ENCODE results near the gene FBXO5. TPM values are rescaled to one million over a fixed set of nuclear protein-coding genes. Genes with fewer than 3 reads are reported as not detected.

The FBXO5 gene
- total and polyA plus RNA-seq, 4 donors, result 1.5 to 32.1 (median 1.8) TPM

DNA sequence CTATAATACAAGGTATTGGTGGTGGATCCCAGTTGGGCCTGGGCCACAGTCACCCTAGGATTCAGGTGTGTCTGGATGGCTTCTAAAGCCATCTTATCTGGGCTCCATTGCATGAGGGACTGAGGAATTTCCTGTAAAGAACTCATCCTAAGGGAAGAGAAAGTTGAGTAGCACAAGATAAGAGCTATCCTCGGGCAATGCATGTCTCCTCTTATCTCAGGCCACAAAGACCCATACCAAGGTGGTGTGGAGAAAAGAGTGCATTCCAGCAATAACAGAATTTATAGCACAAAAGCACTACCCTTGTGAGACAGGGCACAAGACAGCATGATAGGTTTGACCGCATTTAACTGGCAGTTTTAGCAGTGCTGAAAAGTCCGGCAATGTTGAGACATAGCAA lies 34.0 kb upstream of the FBXO5 start:
- Histone ChIP-seq H3K4me3 (ENCODE audit: low read depth in 1 of 3, low read length in 3 of 3) (no peak overlapping the region), H3K27me3 (ENCODE audit: control insufficient read depth in 4 of 4, insufficient read depth in 4 of 4, low read length in 3 of 4) (peaks cover 0 to 3% (median 0%) of the 10 kb centered on the region in 4 donors), H3K9ac (ENCODE audit: low read depth in 1 of 2, low read length in 2 of 2) (no peak overlapping the region), H3K36me3 (ENCODE audit: control insufficient read depth in 4 of 4, insufficient read depth in 3 of 4, low read depth in 1 of 4, low read length in 3 of 4) (no peaks in the 10 kb centered on the region), H3K4me1 (ENCODE audit: control insufficient read depth in 4 of 4, insufficient read depth in 4 of 4, low read length in 3 of 4) (no peaks in the 10 kb centered on the region), H3K27ac (ENCODE audit: low read depth in 1 of 2, low read length in 2 of 2) (no peak overlapping the region), H3K9me3 (ENCODE audit: control insufficient read depth in 4 of 4, low read length in 3 of 4) (no peaks in the 10 kb centered on the region)
- no peak for DNase-seq (ENCODE audit: low spot score)
- no peak for TF ChIP-seq RXRA (IDR thresholded peaks at IDR 0.05)
- TF ChIP-seq TAF1 (conservative IDR thresholded peaks at IDR 0.05), result no peak
- TF ChIP-seq, protein P1, sequence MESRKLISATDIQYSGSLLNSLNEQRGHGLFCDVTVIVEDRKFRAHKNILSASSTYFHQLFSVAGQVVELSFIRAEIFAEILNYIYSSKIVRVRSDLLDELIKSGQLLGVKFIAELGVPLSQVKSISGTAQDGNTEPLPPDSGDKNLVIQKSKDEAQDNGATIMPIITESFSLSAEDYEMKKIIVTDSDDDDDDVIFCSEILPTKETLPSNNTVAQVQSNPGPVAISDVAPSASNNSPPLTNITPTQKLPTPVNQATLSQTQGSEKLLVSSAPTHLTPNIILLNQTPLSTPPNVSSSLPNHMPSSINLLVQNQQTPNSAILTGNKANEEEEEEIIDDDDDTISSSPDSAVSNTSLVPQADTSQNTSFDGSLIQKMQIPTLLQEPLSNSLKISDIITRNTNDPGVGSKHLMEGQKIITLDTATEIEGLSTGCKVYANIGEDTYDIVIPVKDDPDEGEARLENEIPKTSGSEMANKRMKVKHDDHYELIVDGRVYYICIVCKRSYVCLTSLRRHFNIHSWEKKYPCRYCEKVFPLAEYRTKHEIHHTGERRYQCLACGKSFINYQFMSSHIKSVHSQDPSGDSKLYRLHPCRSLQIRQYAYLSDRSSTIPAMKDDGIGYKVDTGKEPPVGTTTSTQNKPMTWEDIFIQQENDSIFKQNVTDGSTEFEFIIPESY (IDR thresholded peaks at IDR 0.05), result no peak
- TF ChIP-seq, protein P2, sequence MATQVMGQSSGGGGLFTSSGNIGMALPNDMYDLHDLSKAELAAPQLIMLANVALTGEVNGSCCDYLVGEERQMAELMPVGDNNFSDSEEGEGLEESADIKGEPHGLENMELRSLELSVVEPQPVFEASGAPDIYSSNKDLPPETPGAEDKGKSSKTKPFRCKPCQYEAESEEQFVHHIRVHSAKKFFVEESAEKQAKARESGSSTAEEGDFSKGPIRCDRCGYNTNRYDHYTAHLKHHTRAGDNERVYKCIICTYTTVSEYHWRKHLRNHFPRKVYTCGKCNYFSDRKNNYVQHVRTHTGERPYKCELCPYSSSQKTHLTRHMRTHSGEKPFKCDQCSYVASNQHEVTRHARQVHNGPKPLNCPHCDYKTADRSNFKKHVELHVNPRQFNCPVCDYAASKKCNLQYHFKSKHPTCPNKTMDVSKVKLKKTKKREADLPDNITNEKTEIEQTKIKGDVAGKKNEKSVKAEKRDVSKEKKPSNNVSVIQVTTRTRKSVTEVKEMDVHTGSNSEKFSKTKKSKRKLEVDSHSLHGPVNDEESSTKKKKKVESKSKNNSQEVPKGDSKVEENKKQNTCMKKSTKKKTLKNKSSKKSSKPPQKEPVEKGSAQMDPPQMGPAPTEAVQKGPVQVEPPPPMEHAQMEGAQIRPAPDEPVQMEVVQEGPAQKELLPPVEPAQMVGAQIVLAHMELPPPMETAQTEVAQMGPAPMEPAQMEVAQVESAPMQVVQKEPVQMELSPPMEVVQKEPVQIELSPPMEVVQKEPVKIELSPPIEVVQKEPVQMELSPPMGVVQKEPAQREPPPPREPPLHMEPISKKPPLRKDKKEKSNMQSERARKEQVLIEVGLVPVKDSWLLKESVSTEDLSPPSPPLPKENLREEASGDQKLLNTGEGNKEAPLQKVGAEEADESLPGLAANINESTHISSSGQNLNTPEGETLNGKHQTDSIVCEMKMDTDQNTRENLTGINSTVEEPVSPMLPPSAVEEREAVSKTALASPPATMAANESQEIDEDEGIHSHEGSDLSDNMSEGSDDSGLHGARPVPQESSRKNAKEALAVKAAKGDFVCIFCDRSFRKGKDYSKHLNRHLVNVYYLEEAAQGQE (IDR thresholded peaks at IDR 0.05), result no peak
- no peak for TF ChIP-seq JUND (IDR thresholded peaks at IDR 0.05)
- TF ChIP-seq EGR1 (IDR thresholded peaks at IDR 0.05; ENCODE audit: low read depth in 2 of 2), result no peak
- TF ChIP-seq, protein P3, sequence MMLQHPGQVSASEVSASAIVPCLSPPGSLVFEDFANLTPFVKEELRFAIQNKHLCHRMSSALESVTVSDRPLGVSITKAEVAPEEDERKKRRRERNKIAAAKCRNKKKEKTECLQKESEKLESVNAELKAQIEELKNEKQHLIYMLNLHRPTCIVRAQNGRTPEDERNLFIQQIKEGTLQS (IDR thresholded peaks at IDR 0.05), result no peak
- no peak for TF ChIP-seq NR2F2 (IDR thresholded peaks at IDR 0.05)
- TF ChIP-seq, protein P4, sequence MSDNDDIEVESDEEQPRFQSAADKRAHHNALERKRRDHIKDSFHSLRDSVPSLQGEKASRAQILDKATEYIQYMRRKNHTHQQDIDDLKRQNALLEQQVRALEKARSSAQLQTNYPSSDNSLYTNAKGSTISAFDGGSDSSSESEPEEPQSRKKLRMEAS (IDR thresholded peaks at IDR 0.05), result no peak
- TF ChIP-seq HNF4A (conservative IDR thresholded peaks at IDR 0.05), result no peak
- no peak for TF ChIP-seq SP1 (IDR thresholded peaks at IDR 0.05)
- TF ChIP-seq GABPA (IDR thresholded peaks at IDR 0.05 in 1 of 2, conservative IDR thresholded peaks at IDR 0.05 in 1 of 2), result no peak
- no peak for TF ChIP-seq YY1 (IDR thresholded peaks at IDR 0.05)
- TF ChIP-seq RAD21 (IDR thresholded peaks at IDR 0.05), result no peak
- 76% methylated on average over 3 of the region's 3 CpGs for WGBS

DNA sequence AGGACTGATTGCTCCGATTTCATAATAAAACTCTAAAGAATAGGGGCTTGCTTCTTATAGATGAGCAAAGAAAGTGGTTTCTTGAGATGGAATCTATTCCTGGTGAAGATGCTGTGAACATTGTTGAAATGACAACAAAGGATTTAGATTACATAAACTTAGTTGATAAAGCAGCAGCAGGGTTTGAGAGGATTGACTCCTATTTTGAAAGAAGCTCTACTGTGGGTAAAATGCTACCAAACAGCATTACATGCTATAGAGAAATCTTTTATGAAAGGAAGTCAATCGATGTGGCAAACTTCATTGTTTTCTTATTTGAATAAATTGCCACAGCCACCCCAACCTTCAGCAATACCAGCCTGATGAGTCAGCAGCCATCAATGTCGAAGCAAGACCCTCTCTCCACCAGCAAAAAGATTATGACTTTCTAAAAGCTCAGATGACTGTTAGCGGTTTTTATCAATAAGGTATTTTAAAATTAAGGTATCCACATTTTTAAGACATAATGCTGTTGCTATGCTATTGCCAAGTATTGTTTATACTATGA lies 32.3 kb upstream of the FBXO5 start:
- no peaks in the 10 kb centered on the region for H3K4me1 ChIP-seq (ENCODE audit: control insufficient read depth in 4 of 4, insufficient read depth in 4 of 4, low read length in 3 of 4)
- H3K9me3 ChIP-seq (ENCODE audit: control insufficient read depth in 4 of 4, low read length in 3 of 4), result no peaks in the 10 kb centered on the region
- WGBS, result 88% methylated on average over 4 of the region's 4 CpGs
- no peak overlapping the region for H3K27ac ChIP-seq (ENCODE audit: low read depth in 1 of 2, low read length in 2 of 2)
- H3K4me3 ChIP-seq (ENCODE audit: low read depth in 1 of 3, low read length in 3 of 3), result no peak overlapping the region
- H3K36me3 ChIP-seq (ENCODE audit: control insufficient read depth in 4 of 4, insufficient read depth in 3 of 4, low read depth in 1 of 4, low read length in 3 of 4), result no peaks in the 10 kb centered on the region
- H3K27me3 ChIP-seq (ENCODE audit: control insufficient read depth in 4 of 4, insufficient read depth in 4 of 4, low read length in 3 of 4), result peaks cover 0 to 3% (median 0%) of the 10 kb centered on the region in 4 donors
- no peak for DNase-seq (ENCODE audit: low spot score)
- H3K9ac ChIP-seq (ENCODE audit: low read depth in 1 of 2, low read length in 2 of 2), result no peak overlapping the region
- TF ChIP-seq FOXA2 (IDR thresholded peaks at IDR 0.05) (no peak), HNF4A (conservative IDR thresholded peaks at IDR 0.05) (no peak), EGR1 (IDR thresholded peaks at IDR 0.05; ENCODE audit: low read depth in 2 of 2) (no peak), YY1 (IDR thresholded peaks at IDR 0.05) (no peak), JUND (IDR thresholded peaks at IDR 0.05) (no peak), SP1 (IDR thresholded peaks at IDR 0.05) (no peak), HNF4G (IDR thresholded peaks at IDR 0.05) (no peak), FOXA1 (IDR thresholded peaks at IDR 0.05) (no peak), NR2F2 (IDR thresholded peaks at IDR 0.05) (no peak), GABPA (IDR thresholded peaks at IDR 0.05 in 1 of 2, conservative IDR thresholded peaks at IDR 0.05 in 1 of 2) (no peak)
- TF ChIP-seq, protein P4 (IDR thresholded peaks at IDR 0.05), result no peak
- TF ChIP-seq, protein P2 (IDR thresholded peaks at IDR 0.05), result no peak
- TF ChIP-seq, protein P5, sequence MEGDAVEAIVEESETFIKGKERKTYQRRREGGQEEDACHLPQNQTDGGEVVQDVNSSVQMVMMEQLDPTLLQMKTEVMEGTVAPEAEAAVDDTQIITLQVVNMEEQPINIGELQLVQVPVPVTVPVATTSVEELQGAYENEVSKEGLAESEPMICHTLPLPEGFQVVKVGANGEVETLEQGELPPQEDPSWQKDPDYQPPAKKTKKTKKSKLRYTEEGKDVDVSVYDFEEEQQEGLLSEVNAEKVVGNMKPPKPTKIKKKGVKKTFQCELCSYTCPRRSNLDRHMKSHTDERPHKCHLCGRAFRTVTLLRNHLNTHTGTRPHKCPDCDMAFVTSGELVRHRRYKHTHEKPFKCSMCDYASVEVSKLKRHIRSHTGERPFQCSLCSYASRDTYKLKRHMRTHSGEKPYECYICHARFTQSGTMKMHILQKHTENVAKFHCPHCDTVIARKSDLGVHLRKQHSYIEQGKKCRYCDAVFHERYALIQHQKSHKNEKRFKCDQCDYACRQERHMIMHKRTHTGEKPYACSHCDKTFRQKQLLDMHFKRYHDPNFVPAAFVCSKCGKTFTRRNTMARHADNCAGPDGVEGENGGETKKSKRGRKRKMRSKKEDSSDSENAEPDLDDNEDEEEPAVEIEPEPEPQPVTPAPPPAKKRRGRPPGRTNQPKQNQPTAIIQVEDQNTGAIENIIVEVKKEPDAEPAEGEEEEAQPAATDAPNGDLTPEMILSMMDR (IDR thresholded peaks at IDR 0.05; ENCODE audit: low read depth, low read length, missing input control), result no peak
- TF ChIP-seq, protein P3 (IDR thresholded peaks at IDR 0.05), result no peak
